ENCODE measurements around the gene SNX20. TPM values are rescaled to one million over a fixed set of nuclear protein-coding genes. Genes with fewer than 3 reads are reported as not detected.

The SNX20 gene
- total and polyA plus RNA-seq, 2 of the 13 experiments (the other 11 are each of a cell fraction or from before 2014, with no cell fraction given) = not detected

GRCh38 chr16:50699326-50700159, 18.4 kb upstream of the SNX20 start (continued):
- TF ChIP-seq ZNF564 (CRISPR knock-in tag; IDR thresholded peaks at IDR 0.05) (no peak), ZEB1 (IDR thresholded peaks at IDR 0.05; ENCODE audit: insufficient replicate concordance, low read depth) (no peak), GABPA (IDR thresholded peaks at IDR 0.05; ENCODE audit: low read depth, low read length) (no peak), GABPA (CRISPR knock-in tag; IDR thresholded peaks at IDR 0.05; ENCODE audit: low read depth) (no peak), ZNF382 (CRISPR knock-in tag; IDR thresholded peaks at IDR 0.05; ENCODE audit: borderline replicate concordance) (no peak), FOXP1 (IDR thresholded peaks at IDR 0.05) (no peak), FOXP1 (CRISPR knock-in tag; IDR thresholded peaks at IDR 0.05) (no peak), ZNF737 (CRISPR knock-in tag; IDR thresholded peaks at IDR 0.05; ENCODE audit: borderline replicate concordance) (peak; percentile 72; the same call in 1 of the 2 replicates), ZNF788 (CRISPR knock-in tag; IDR thresholded peaks at IDR 0.05; ENCODE audit: borderline replicate concordance) (peak; percentile 55; the same call in 1 of the 2 replicates), ZNF614 (CRISPR knock-in tag; IDR thresholded peaks at IDR 0.05; ENCODE audit: borderline replicate concordance) (no peak), TMF1 (CRISPR knock-in tag; IDR thresholded peaks at IDR 0.05; ENCODE audit: low read depth) (no peak), GATAD1 (CRISPR knock-in tag; IDR thresholded peaks at IDR 0.05) (no peak), NFE2L2 (IDR thresholded peaks at IDR 0.05; ENCODE audit: low read length) (no peak), ZNF777 (CRISPR knock-in tag; IDR thresholded peaks at IDR 0.05) (no peak), LCORL (IDR thresholded peaks at IDR 0.05) (no peak), LCORL (CRISPR knock-in tag; IDR thresholded peaks at IDR 0.05) (no peak), AHDC1 (CRISPR knock-in tag; IDR thresholded peaks at IDR 0.05; ENCODE audit: borderline replicate concordance) (no peak), FOXP4 (CRISPR knock-in tag; IDR thresholded peaks at IDR 0.05) (no peak), ZSCAN25 (CRISPR knock-in tag; IDR thresholded peaks at IDR 0.05) (no peak), TP53 (CRISPR knock-in tag; conservative IDR thresholded peaks at IDR 0.05) (peak; percentile 62; the same call in 1 of the 2 replicates), ZNF282 (IDR thresholded peaks at IDR 0.05; ENCODE audit: partially characterized antibody) (no peak), ZNF672 (CRISPR knock-in tag; IDR thresholded peaks at IDR 0.05) (no peak), ZNF253 (CRISPR knock-in tag; IDR thresholded peaks at IDR 0.05; ENCODE audit: borderline replicate concordance) (no peak), CHD4 (IDR thresholded peaks at IDR 0.05; ENCODE audit: borderline replicate concordance, low read length) (no peak), CEBPB (IDR thresholded peaks at IDR 0.05; ENCODE audit: borderline replicate concordance, low read depth, low read length) (peak; percentile 97)

Data from HepG2 (cell line).